Mesenteric fat pad (tissue), 1 donor: Measurements from ENCODE around the gene CLMP. TPM values are rescaled to one million over a fixed set of nuclear protein-coding genes. Genes with fewer than 3 reads are reported as not detected.

Experiments used
- total RNA-seq: library from RNA; stranded (reverse); fragmentation: NEBNext Ultra II Directional; extraction: Animal tissue kit (Norgen Biotek cat#: 25700); gene quantifications from one replicate; pipeline ENCODE4 v1.2.1, GENCODE V29; 2021
- donor health status: DM: yes; HTN: yes; CAD: no.

The CLMP gene
- total RNA-seq, 1 donor from 2014 or later: 199 TPM

Other genes with a start within 250 kb of the CLMP start
- gene BSX, start 213.4 kb downstream of the CLMP start, total RNA-seq: not detected
- 1,014 TPM for gene HSPA8, start 133.1 kb downstream of the CLMP start, total RNA-seq
- 7.7 TPM for gene GRAMD1B, start 235.0 kb upstream of the CLMP start, total RNA-seq